Mucosa of gallbladder (tissue), 1 donor: ENCODE measurements around the gene HOXA3. TPM values are rescaled to one million over a fixed set of nuclear protein-coding genes. Genes with fewer than 3 reads are reported as not detected.

Experiments
- DNase-seq: peaks from one replicate; pipeline ENCODE4 v3.0.0-alpha.2; 2020; ENCODE audit warnings: low spot score
- total RNA-seq: library from RNA; stranded (reverse); gene quantifications from one replicate; pipeline ENCODE4 v1.2.1, GENCODE V29; 2021
- donor health status: DM: no; HTN: no; CAD: no.

The HOXA3 gene
- total RNA-seq, 1 donor from 2014 or later = 1.8 TPM

DNA sequence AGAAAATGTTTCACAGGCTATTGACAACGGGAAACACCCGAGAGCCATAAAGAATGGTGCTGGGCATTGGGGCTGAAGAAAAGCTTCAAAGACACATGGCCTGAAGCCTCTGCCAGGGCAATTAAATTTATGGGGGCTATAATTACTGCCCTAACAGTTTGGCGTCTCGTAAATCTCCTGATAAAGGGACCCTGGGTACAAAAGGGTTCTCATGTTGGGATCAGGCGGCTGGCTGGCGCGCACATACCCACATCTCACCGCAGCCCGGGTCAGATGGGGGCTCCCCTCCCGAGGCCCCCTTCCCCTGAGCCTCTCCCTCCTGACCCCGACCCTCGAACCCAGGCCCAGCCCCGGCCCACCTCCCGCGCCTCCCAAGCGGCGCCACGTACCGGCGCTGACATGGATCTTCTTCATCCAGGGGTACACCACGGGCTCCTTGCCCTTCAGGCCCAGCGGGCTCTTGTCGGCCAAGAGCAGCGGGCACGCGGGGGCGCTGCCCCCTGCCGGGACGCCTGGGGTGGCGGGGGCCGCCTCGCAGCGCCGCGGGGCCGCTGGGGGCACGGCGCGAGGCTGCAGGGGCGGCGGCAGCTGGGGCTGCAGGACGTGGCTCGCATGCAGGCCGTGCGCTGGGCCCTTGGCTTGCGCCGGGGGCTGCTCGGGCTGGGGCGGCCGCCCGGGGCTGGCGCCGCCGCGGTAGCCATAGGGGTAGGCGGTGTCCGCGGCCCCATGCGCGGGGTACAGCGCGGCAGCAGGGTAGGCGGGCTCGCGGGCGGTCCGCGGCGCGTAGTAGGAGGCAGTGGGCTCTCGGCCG is 22.4 kb downstream of the HOXA3 start:
- no peak for DNase-seq

DNA sequence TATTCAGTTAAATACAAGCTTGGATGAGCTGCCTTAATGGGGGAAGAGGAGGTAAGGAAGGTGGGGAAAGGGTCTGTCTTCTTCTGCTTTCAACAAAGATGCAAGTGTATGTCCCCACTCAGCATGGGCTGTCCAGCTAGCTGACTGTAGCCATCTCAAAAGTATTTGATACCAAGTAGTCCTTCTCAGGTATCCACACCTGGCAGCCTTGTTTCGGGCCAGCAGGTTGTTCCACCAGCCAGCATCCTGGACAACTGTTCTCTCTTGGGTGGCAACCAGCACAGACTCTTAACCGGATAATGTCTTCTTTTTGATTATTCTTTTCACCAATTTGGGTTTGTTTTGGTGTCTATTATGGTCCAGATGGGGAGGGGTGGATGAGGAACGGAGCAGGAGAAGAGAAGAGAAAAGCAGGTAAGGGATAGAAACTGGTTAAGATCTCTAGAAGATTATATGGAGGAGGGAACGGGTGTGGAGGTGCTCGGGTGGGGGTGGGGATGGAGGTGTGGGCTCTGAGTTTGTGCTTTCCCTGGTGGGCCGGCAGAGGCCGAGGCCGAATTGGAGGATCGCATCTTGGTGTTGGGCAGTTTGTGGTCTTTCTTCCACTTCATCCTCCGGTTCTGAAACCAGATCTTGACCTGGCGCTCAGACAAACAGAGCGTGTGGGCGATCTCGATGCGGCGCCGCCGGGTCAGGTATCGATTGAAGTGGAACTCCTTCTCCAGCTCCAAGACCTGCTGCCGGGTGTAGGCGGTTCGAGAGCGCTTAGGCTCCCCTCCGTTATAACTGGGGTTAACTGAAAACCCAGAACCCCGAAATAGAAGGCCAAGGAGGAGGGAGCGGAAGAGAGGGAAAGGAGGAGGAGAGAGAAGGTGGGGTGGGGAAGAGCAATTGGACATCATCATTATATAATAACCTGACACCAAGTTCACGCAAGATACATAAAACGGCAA is 23.3 kb downstream of the HOXA3 start:
- no peak for DNase-seq

DNA sequence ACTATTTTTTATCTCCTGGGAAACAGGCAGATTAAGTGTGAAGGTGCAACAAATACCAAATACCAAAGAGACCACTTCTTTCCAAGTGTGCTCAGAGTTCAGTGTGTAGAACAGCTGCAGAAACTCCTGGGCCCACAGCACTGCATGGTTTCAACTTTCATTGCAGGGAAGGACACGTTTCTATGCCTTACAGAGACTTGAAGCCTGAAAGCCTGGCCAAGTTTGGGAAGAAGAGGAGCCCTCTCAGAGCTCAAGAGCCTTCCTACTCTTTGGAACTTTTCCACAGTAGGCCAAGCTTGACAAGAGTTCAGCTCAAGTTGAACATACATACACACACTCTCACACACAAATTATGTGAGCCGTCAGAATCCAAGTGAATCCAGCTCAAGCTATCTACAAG is 24.3 kb downstream of the HOXA3 start:
- no peak for DNase-seq

DNA sequence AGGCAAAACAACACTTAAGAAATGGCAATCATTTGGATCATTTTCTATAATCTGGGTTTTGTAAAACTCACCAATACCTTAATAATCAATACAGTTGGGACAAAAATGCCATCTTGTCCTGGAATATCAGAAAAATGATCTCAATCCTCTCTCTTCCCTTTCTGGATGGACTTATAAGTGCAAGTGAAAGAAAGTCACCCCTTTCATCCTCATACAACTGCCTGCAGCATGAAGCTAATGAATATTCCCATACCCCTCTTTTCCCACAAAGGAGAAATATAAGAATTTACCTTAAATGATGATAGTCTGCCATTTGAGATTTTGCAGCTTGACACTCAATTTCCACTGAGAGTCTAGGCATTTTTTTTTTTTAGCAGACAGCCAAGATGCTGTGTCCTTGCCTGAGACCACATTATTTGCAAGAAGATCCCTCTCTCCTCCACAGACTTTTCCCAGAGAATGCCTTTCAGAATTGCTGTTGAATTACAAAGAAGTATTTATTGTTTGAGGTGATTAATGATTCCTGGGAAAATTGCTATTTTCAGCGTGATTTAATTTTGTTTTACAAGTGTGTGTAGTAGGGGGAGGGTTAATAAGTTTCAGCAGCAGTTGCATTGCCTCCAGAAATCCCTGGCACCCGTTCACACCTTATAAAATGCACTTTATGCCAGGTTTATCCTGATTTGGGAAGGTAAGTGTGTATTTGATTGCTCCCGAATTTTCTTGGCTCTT is 25.6 kb downstream of the HOXA3 start:
- no peak for DNase-seq

DNA sequence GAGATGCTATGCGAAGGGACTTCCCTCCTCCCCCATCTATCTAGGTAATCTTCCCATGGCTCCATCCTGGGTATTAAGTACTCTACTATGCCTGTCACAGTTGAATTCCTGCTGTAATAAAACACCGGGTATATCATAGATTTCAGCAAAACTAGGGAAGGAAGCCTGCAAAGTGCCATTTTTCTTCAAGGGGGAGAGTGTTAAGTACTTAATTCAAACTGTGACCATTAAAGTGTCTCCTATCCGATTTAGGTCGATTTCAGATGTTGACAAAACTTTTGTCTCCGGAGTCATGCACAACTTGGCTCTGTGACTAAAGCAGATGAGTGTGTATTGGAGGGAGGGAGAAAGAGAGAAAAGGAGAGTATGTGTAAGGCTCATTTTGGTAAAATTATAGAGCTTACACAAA is 26.4 kb downstream of the HOXA3 start:
- no peak for DNase-seq

DNA sequence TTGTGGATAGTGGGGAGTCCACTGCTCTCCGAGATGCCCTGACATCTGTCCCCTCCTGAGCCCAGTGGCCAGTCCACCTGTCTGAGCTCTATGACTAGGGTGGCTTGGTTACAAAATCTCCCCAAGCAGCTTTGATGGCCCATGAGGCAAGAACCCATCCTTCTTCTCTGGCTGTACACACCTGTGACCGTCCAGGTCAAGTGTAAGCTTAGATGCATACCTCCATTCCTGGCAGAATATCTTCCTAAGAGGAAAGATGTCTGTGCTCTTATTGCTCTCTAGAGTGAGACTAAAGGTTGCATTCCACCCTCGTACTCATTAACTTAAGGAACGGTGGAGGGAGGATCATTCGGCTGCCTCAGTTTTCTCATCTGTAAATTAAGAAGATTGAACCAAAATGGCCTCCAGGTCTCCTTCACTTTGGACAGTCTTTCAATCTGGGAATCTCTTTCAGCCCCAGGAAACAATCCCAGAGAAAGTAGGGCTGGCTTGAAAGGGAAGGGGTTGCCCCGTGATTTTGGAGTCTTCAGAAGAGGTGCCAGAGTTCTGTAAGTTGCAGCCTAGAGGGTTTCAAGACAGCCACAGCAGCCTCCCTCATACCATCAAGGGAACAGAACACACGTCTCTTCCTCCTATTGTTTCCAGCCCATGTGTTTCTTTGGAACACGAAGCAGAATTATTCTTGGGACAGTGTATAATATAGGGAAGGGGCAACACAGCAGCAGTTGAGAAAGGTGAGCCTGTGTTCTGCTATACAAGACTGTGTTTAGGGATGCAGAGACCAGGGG is 27.3 kb downstream of the HOXA3 start:
- no peak for DNase-seq

DNA sequence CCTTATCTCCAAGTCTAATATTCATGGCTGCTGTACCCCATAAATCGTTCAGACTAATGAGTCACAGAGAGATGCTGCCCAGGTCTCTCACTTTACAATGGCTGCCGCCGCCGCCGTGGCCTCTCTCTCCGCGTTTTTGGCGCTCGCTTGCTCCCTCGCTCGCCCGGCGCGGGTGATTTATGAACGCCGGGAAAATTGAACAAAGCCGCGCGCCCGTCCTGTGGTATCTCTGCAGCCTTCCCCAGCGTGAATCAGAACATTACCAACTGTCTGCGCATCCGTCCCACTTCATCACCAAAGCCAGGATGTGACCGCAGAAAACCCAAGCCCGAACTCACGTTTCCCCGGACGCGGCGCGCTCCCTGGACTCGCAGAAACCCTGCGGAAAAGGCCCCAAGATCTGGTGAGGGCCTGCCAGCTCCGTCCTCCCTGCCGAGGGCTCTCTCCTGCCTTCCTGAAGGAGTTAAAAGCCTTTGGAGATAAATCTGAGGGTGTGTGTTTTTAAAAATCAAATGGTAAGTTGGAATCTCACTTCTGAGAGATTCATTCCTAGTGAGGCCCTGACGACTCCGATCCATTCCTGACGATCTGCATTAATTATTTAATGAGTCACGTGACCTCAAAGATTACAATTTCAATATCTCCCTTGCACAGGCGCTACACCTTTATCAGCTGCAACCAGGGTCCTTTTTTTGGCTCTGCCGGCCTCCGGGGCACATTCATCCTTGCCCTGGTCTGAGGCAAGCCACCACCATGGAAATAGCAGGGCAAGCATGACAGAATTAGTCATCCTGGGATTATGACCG is 28.1 kb downstream of the HOXA3 start:
- no peak for DNase-seq

DNA sequence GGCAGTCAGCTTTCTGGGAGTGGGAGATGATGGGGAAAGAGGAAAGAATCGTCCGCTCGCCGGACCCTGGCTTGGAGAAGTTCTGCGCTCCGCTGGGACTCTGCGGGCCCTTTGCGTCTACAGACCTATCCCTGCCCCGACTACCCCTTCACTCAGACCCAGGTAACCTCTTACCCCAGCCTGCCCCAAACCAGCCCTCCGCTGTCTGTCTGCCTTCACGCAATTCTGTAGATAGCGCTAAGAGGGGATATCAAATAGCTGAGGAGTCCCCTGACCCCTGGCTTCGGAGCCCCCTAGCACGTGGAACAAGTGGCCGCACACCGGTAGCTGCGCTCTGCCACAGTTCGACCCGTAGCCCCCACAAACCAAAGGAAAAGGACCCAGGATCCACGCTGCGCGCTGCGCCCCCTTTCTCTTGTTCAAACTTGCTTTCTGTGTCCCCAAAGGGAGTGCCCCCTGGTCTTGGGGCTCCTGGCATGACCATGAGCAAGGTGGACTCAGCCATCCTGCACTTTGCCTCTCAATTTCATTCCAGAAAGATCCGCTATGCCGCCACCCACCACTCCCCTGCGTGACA is 28.8 kb downstream of the HOXA3 start:
- DNase-seq = no peak

DNA sequence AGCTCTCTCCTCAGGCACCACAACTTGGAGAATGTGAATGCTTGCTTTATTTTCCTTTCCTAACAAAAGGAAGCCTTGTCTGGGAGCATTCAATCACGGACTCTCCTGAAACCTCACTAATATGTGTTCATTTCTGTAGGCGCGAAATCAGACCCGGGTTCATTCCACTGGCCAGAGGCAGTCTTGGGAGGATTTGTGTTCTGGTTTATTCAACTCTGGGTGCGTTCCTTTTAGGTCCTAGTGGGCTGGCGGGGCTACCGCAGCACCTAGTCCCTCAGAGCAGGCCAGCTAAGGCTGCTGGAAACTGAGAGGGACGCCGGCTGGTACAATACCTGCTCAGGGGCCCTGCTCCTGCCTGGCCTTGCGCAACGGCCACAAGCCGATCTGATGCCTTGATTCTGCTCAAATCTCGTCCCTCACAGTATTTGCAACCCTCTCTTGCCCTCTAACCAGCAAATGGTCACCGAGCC is 29.3 kb downstream of the HOXA3 start:
- DNase-seq = no peak

DNA sequence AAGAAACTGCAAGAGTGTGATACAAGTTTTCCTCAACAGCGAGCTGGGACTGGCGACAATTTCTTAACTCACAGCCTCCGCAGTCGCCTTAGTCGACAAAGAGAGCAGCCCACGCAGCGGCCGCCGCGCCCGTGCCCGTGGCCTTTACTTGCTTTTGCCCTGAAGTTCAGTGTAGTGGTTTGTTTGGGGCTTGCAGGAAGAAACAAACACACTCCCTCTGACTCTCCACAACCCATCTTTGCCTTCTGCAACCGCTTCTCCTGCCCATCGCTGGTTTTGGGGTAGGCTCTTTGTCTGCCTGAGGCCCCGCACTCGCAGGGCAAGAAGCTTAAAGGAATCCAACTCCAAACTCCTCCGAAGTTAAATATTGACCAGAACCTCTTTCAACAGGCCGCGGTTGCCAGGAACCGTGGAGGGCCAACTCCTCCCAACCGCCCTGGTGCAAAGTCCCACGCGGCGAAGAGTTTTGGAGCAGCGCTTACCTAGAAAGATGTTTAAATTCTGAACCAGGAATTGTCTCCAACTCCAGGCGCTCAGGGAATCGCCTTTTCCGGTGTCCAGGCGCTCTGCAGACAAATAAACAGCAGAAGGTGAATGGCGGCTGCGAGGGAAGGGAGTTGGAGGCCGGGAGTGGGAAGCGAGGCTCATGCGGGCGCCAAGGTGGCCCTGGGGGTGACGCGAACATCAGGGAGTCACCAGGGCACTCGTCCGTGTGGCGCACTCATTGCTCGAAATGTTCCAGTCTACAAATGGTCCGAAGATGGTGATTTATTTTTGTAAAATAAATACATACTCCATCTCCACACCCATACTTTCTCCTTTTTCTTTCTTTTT is 30.1 kb downstream of the HOXA3 start:
- no peak for DNase-seq

DNA sequence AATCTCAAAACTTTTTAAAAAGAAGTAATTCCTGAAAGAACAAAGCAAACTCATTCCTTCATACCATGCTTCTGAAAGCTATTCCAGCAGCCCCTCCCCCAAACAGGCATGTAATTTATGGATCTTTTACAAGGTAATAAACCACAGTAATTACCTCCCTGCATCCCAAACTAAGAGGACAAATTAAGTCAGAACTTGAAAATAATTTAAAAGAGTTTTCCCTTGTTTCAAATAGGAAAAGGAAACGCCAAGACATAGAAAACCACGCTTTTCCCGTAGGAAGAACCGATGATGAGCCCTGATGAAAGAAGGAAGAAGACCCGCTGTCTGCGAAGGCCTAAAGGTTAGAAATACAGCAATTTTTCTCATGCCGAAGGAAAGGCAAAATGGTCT is 30.7 kb downstream of the HOXA3 start:
- DNase-seq = no peak

DNA sequence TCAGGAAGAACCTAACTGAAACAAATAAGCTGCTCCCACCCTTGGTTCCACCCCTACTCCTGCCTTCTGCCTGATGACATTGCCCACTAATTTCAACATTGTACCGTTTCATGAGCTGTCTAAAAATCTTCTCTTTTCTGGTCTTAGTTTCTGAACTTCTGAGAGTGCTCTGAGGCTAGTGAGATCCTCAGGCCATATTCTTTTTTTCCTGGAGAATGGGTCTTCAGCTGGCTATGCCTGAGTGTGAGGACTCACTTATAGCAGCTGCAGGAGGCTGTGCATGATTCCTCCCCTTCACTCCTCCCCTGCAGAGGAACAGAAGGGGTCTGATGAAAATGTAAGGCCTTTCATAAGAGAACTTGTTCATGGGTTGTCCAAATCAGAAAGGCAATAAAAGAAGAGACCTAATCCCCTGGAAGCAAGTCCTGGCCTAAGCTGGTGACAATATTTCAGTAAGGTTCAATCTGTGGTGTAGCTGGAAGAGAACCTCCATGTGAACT is 32.9 kb downstream of the HOXA3 start:
- no peak for DNase-seq

DNA sequence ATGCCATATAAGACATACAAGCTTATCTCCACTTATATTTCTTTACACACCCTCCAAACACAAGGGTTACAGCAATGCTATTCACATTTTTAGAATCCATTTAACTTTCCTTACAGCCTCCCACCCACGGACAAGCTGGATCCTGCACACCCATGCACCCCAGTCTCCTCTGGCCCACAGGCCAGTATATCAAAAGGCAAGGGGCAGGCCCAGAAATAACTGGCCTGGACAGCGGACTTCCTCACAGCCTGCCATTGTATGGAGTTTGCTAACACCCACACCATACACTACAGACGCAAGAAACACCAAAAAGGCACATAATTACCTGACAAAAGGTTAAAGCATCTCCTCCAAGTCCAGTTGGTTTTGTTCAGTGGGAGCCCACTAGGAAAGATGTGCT is 33.8 kb downstream of the HOXA3 start:
- DNase-seq = no peak

DNA sequence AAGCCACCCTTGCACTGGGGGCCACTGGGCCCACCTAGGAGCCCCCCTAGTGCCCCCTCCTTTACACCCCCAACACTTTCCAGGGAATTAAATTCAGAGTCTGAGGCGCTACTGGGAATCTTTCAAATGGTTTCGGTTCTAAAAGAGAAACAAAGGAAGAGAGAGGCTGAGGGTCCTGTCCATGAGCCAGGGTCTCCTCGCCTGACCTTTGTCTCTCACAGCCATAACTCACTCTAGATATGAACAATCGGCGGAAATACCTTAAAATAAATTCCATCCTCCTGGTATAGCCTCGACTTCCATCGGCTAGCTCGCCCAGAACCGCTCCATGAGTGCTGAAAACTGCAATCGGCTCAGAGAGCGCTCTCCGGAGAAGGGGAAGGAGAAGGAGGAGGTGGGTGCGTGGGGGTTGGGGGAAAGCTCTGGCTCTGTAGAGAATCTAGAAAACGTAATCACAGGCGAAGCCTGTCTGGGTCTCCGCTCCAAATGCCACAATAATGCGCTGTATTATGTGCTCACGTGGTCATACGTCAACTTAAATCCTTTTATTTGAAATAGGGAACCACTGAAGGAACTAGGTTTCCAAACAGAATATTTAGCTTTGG is 34.4 kb downstream of the HOXA3 start:
- no peak for DNase-seq

DNA sequence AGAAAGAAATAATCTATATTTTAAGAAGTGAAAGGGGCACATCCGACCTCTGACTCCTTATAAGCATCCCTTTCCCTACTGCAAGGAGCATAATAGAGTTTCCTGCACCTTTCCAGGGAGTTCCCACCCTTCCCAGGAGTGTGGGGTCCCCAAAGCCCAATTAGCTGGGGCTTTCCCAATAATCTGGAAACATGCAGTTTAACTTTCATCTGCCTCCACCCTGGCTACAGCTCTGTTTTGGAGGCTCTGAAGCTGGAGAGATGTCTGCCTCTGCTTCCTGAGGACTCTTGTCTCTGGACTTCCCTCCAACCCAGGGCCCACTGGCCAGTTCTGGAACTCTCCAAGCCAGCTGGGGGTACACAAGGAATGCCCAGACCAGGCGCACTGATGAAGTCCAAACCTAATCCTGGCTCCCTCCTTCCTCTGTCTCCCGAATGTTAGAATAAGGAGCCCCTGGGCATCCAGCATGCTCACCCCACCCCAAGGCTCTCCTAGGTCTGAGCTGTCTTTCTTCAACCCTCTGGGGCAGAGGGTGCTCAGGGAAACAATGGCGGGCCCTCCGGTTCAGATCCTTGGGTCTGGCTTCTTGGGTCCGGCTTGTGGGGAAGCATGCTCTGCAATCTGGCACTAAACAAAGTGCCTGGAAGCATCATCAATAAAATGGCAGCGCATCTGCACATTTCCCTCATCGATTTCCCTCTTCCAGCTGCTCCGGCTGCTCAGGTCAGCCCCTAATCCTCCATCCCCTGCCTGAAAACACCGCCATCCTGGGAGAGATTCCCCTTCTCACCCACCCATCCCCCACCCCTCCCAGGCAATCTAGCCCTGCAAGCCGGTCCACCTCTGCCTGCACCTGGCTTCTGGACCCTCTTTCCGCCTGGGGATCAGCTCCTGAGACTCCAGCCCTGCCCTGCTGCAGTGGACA is 35.2 kb downstream of the HOXA3 start:
- DNase-seq = no peak

DNA sequence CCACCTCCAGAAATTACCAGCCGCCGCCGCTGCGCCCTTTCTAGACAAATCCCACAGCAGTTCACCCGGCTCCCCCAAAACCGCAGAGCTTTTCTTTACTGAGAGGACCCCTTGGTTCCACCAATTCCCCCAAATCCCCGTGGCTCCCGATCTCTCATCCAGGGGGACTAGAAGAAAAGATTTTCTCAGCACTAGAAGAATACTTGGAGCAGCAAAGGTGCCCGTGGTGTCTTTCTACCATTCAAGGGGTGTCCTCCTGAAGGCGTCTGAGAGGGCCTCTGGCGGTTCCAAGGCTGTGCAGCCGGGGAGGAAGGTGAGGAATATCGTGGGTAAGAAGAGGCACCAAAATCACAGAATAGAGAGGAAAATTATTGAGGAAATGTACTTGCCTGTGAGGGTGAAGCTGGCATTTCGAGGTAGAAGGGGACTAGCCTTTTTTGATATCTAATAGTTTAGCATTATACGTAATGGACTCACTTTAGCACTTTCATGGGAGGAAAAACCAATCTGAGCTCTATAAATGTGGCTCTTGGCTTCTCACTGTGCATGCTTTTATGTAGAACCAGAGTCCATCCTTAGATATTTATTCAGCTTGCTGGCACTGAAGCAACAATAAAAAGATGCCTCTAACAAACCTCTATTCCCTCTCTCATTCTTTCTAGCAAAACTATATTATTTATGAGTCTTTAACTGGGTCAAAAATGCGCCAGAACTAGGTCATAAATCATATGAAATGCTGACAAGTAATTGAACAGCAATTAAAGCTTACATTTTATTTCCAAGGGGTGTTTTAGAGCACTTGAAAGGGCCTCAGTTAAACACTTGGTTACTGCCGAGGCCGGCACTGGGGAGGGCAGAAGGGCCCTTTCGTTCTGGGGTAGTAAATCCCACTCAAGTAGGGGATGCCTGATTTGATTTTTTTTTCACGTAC is 36.1 kb downstream of the HOXA3 start:
- DNase-seq = no peak
